ENCODE results near the gene CEP55.

DNA sequence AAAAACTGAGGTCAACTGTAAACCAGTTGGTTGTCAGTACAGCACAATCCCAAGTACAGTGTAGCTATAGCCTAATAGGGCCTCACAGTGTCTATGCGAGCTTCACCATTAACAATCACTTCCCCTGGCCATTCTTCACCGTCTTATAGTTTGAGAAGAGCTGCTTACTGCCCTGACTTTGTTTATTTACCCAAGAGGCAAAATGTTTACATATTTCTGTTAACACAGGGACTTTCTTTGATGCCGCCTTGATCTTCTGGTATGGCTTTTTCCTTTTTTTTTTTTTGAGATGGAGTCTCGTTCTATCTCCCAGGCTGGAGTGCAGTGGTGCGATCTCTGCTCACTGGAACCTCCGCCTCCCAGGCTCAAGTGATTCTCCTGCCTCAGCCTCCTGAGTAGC, 17.5 kb upstream of the CEP55 start:
- TF ChIP-seq, protein P1, sequence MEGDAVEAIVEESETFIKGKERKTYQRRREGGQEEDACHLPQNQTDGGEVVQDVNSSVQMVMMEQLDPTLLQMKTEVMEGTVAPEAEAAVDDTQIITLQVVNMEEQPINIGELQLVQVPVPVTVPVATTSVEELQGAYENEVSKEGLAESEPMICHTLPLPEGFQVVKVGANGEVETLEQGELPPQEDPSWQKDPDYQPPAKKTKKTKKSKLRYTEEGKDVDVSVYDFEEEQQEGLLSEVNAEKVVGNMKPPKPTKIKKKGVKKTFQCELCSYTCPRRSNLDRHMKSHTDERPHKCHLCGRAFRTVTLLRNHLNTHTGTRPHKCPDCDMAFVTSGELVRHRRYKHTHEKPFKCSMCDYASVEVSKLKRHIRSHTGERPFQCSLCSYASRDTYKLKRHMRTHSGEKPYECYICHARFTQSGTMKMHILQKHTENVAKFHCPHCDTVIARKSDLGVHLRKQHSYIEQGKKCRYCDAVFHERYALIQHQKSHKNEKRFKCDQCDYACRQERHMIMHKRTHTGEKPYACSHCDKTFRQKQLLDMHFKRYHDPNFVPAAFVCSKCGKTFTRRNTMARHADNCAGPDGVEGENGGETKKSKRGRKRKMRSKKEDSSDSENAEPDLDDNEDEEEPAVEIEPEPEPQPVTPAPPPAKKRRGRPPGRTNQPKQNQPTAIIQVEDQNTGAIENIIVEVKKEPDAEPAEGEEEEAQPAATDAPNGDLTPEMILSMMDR (IDR thresholded peaks at IDR 0.05), result no peak
- TF ChIP-seq ZFX (IDR thresholded peaks at IDR 0.05; ENCODE audit: borderline replicate concordance), result no peak
